HG03060 (cell line): Measurements from ENCODE around the gene N4BP2.

Source experiments
- ATAC-seq: cut with Tn5 transposase; IDR thresholded peaks from one replicate; pipeline ENCODE4 v1.9.1; 2021; ENCODE audit warnings: low read depth, moderate number of reproducible peaks; ENCODE audit not compliant: unreplicated experiment

N4BP2 gene

DNA sequence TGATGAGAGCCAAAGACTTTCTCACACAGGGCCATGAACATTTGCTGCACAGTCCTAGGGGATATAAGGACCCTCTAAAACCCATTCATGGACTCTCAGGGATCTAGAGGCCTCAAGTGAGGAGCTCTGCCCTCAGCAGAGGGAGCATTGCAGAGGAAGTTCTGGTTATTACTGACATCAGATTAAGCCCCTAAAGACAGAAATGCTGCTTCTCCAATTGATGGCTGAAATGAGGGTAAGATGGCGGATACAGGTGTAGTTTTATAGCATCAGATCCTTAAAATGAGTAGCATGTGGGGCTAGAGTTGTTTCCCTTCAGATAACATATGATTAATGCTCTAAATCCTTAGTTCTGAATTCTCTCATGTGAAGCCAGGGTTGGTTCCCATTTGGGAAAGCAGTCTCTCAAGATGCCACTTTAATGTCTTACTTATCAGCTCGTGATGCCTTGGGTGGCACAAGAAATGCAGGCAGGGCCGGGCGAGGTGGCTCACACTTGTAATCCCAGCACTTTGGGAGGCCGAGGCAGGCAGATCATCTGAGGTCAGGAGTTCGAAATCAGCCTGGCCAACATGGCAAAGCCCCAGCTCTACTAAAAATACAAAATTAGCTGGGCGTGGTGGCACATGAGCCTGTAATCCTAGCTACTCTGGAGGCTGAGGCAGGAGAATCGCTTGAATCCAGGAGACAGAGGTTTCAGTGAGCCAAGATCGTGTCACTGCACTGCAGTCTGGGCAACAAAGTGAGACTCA is 148.0 kb downstream of the N4BP2 start:
- no peak for ATAC-seq

DNA sequence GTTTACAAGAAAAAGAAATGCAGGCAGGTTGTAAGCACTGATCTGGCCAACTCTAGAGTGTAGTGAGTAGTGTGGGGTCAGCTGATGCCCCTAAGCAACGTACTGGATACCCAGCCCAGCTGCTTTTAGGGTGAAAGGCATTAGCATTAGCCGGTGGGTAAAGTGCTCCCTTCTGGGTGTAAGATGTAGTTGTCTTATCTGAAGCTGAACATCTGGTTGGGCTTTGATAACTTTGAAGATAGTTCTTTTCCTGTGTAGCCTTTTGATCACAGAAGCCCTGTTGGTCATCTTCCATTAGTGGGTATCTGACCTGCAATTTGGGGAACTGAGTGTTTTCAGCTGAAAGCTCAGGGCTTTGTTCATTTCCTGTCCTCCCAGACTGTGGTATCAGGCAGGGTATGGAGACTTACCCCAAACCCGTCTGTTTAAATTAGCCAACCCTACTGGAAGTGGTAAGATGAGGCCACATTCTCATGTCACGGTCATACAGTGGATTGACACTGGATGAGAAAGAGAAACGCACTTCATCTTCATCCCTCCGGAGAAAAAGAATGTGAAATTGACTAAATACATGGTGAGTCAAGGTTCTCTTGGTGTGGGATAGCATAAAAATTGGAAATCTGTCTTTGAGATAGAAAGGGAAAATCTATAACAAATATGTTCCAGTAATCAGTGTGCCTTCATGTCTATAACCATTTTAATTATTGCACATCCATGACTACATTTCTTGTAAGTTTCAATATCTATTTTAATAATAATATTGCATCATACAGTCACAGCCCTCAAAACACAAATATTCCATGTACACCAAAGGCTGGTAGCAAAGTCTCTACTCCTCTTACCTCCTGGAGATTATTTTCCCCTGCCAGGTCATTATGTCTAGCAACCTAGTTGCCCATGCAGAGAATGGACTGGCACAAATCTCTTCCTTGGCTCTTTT is 148.9 kb downstream of the N4BP2 start:
- peak; percentile 40 for ATAC-seq

DNA sequence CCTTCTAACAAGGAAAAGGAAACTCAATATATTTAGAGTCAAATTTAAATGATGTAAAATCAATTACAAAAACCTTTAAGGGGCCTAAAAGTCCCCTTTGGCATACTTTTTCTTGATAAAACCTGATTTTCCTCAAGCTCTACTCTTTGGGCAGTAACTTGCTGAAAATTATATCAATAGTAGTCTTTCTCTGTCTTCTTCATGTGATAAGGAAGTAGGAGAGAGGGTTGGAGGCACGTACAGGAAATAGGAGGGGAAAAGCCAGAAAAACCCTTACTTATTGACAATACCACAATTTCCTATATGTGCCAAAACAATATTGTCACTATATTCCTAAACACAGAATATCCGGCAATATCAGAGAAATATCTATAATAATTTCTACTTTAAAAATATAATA is 149.8 kb downstream of the N4BP2 start:
- no peak for ATAC-seq
